NCI-H2227 (cell line): ENCODE data around the gene LRCH3.

Source experiments
- DNase-seq: peaks from one replicate; lab custom pipeline; 2025; ENCODE audit not compliant: unreplicated experiment; lab: John Stamatoyannopoulos, UW

The LRCH3 gene

GRCh38 chr3:197833930-197834715 is 43.1 kb downstream of the LRCH3 start:
- DNase-seq: no peak

- DNase-seq: no peak
These were observed 44.5 kb downstream of the LRCH3 start for GRCh38 chr3:197835509-197835908.

- no peak for DNase-seq
These were observed 45.2 kb downstream of the LRCH3 start for GRCh38 chr3:197836244-197836643.

GRCh38 chr3:197837282-197837681 is 46.2 kb downstream of the LRCH3 start:
- DNase-seq: no peak

DNA sequence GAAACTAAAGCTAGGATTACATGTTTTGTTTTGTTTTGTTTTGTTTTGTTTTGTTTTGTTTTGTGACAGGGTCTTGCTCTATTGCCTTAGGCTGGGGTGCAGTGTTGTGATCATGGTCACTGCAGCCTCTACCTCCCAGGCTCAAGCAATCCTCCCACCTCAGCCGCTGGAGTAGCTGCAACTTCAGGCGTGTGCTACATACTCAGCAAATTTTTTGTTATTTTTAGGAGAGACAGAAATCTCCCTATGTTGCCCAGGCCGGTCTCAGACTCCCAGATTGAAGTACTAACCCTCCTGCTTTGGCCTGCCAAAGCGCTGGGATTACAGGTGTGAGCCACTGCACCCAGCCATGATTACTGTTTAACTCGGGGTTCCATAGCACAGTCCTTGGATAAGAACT is 50.7 kb downstream of the LRCH3 start:
- no peak for DNase-seq

DNA sequence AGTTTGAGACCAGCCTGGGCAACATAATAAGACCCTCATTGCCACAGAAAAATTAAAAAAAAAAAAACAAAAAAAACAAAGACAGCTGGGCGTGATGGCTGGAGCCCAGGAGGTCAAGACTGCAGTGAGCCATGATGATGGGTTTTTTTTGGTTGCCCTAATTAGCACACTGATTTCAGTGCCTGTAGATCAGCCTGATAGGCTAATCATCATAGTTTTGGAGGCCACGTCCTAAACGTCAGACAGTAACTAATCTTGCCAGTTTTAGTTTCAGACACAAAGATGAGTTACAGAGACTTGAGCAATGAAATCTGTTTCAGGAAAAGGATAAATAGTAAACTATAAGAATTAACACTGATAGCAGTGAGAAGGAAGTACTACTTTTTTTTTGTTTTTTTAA is 55.4 kb downstream of the LRCH3 start:
- no peak for DNase-seq

- DNase-seq: no peak
These were observed 56.9 kb downstream of the LRCH3 start for GRCh38 chr3:197847866-197848401.

DNA sequence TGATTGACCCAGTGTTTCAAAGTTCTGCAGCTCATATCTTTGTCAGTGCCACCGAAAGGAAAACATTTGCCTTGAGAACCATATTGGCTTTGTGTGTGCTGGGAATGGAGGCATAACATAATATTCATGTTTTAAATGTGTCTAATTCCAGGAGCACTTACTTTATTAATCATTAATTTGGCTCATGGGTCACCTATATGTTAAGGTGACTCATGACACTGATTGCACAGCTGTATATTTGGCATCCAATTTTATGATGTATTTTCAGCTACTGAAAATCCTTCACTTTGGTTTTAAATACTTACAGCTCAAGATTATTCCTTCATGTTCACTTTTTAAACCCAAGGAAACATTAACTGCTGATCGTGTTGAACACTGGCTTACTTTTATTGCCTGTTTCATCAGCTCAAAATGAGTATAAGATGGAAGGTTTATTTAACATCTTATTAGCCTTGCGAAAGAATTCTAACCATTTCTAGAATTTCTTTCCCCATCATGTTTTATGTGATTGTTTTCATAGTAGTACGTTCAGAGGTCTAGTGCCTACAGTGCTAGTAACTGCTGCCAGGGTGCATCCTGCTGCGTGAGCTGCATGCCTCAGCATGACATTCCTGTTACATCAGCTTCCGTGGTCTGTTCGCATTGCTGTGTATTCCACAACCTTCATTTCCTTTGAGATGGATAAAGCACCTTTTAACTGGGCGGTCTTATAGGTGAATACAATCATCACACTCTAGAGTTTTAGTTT is 63.7 kb downstream of the LRCH3 start:
- no peak for DNase-seq

DNA sequence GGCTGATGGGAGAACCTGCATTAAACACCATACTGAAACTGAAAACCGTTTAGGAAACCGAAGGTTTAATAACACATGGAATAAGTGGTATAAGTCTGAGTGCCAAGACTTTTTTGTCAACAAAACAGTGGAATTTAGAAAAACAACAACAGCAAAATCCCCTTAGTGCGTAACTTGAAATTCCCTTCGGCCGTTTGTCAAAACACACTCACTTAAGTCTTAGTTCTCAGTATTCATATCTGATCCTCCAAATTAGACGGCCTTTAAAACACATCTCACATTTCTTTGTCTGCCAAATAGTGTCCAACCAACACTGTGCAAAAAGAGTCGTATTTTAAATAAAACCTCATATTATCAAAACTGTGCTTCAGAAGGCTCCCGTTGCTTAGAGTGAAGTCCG is 64.5 kb downstream of the LRCH3 start:
- DNase-seq: no peak

GRCh38 chr3:197856199-197856816 is 65.3 kb downstream of the LRCH3 start:
- no peak for DNase-seq

DNA sequence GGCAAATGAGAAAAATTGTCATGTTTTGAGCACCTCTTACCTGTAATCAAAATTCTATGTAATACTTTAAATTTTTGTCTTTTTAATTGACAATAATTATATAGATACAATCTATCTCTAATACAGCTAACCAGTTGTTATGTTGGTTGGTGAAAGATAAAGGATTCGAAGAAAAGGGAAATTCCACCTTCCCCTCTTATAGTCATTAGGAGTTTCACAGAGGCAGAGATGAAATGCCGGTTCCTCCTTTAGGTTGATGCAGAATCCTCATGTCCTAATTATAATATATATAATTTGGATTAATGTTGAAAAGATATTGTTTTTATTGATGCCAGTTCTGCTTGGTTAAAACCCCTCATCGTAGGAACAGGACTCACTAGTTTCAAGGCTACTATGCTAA is 67.1 kb downstream of the LRCH3 start:
- no peak for DNase-seq

DNA sequence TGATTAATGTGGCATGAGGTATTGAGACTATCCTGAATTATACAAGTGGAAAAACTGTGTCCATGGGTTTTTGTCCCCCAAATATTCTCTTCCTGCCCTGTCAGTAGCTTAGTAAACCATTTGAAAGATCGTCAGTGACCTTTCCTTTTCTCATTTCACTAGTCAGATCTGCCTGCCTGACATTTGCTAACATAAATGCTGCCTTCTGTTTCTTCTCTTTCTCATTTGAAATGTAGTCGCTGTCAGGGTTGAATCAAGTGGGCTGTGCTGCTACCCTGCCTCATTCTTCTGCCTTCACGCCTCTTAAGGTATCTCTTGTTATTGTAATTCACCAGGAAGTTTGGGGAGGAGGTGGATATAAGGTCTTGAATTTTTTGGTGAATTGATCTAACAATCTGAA is 67.5 kb downstream of the LRCH3 start:
- no peak for DNase-seq

- DNase-seq: no peak
These were observed 75.0 kb downstream of the LRCH3 start for GRCh38 chr3:197866035-197866434.

DNA sequence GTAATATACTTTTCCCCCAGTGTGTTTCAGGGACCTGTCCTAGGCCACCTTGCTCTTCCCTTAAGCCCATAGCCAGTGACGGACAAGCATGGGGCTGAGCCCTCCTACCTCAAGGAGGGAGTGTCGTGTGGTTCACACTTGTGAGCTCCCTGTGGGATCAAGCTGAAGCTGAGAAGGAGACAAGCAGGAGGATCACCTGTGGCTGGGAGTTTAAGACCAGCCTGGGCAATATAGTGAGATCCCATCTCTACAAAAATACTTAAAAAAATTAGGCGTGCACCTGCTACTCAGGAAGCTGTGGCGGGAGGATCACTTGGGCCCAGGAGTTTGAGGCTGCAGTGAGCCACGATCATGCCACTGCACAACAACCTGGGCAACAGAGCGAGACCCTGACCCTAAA is 82.3 kb downstream of the LRCH3 start:
- no peak for DNase-seq

DNA sequence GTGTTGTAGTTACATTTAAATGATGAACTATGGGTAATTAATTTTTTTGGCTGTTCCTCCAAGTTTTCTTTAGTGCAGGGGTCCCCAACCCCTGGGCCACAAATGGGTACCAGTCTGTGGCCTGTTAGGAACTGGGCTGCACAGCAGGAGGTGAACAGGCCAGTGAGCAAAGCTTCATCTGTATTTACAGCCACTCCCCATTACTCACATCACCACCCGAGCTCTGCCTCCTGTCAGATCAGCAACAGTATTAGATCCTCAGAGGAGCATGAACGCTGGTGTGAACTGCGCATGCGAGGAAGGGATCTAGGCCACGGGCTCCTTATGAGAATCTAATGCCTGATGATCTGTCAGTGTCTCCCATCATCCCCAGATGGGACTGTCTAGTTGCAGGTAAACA is 83.0 kb downstream of the LRCH3 start:
- DNase-seq: no peak

GRCh38 chr3:197874653-197875052 is 83.6 kb downstream of the LRCH3 start:
- no peak for DNase-seq

DNA sequence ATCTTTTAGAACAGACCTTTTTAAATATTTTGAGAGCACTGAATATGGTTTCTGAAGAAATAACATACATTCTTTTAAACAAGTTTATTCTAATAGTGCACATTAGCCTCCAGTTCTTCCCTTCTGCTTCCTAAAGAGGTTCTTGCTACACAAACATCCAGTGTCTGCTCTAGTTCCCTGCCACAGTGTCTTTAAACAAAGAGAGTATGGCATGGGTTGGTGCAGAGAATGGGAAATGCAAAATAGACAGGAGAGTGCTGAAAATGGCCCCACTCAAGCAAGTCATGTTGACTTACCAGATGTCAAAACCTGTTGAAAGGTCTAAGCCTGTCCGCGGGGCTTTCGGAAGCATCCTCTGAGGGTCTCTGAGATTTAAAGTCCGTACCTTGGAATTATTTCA is 86.8 kb downstream of the LRCH3 start:
- DNase-seq: no peak

GRCh38 chr3:197878427-197878826 is 87.4 kb downstream of the LRCH3 start:
- DNase-seq: no peak

GRCh38 chr3:197880491-197881269 is 89.6 kb downstream of the LRCH3 start:
- DNase-seq: no peak

GRCh38 chr3:197881270-197881969 is 90.4 kb downstream of the LRCH3 start:
- no peak for DNase-seq

GRCh38 chr3:197881970-197882338 is 90.9 kb downstream of the LRCH3 start:
- no peak for DNase-seq
